PC-9 (cell line): ENCODE data around the gene GNLY. TPM values are rescaled to one million over a fixed set of nuclear protein-coding genes. Genes with fewer than 3 reads are reported as not detected.

ENCODE experiments used
- BruUV-seq: library from RNA; stranded (reverse); fragments of 400-500 nt; replicated peaks from 2 replicates; lab custom pipeline; 2021; lab: Mats Ljungman, UMichigan
- CTCF ChIA-PET: fragments of 300-600 bp; sonication (Branson Sonifier 250); formaldehyde crosslinking; loops from one replicate; lab custom pipeline; 2022; ENCODE audit warnings: antibody characterized with exemption; lab: Charles Lee
- POLR2A ChIA-PET: fragments of 300-600 bp; sonication (Branson Sonifier 250); formaldehyde crosslinking; loops from one replicate; lab custom pipeline; 2022; ENCODE audit warnings: antibody characterized with exemption; ENCODE audit not compliant: unreplicated experiment; lab: Charles Lee
- DNase-seq, 2 experiments: peaks; one replicate each; pipeline versions ENCODE4 v3.0.0 to v3.0.0-alpha.2; 2015 to 2022; ENCODE audit warnings: mixed read lengths in 1 of 2
- H2AFZ ChIP-seq: fragments of 200-600 bp; sonication (generic); 2 replicates; pipeline ENCODE4 v1.8.1; 2017; ENCODE audit warnings: antibody characterized with exemption
- H3F3A ChIP-seq: fragments of 200-600 bp; sonication (generic); 2 replicates; pipeline ENCODE4 v1.8.1; 2017; ENCODE audit warnings: antibody characterized with exemption, mild to moderate bottlenecking, low read depth; ENCODE audit not compliant: insufficient read depth
- H3K27ac ChIP-seq: fragments of 200-600 bp; sonication (generic); 2 replicates; pipeline ENCODE4 v1.6.1; 2016; ENCODE audit warnings: mixed run types
- H3K27me3 ChIP-seq: fragments of 200-600 bp; sonication (generic); 2 replicates; pipeline ENCODE4 v1.6.1; 2016; ENCODE audit warnings: low read depth, mixed run types; ENCODE audit not compliant: insufficient read depth
- H3K36me3 ChIP-seq: fragments of 200-600 bp; sonication (generic); 2 replicates; pipeline ENCODE4 v1.6.1; 2016; ENCODE audit warnings: low read depth, mixed run types
- H3K4me1 ChIP-seq: fragments of 200-600 bp; sonication (generic); replicated peaks from 2 replicates; pipeline ENCODE4 v1.6.1; 2016; ENCODE audit warnings: mixed run types; ENCODE audit not compliant: insufficient read depth
- H3K4me2 ChIP-seq: fragments of 200-600 bp; sonication (generic); 2 replicates; pipeline ENCODE4 v1.6.1; 2017; ENCODE audit warnings: mixed run types
- H3K4me3 ChIP-seq: fragments of 200-600 bp; sonication (generic); 2 replicates; pipeline ENCODE4 v1.6.1; 2016; ENCODE audit warnings: mixed run types
- H3K79me2 ChIP-seq: fragments of 200-600 bp; sonication (generic); 2 replicates; pipeline ENCODE4 v1.6.1; 2017; ENCODE audit warnings: low read depth, mixed run types
- H3K9me2 ChIP-seq: fragments of 200-600 bp; sonication (generic); 2 replicates; pipeline ENCODE4 v1.8.1; 2017; ENCODE audit warnings: mild to moderate bottlenecking; ENCODE audit not compliant: insufficient read depth
- H3K9me3 ChIP-seq: fragments of 200-600 bp; sonication (generic); 2 replicates; pipeline ENCODE4 v1.8.1; 2016; ENCODE audit warnings: low read depth; ENCODE audit not compliant: insufficient read depth
- H4K20me1 ChIP-seq: fragments of 200-600 bp; sonication (generic); 2 replicates; pipeline ENCODE4 v1.8.1; 2017; ENCODE audit not compliant: insufficient read depth
- EZH2 ChIP-seq: fragments of 200-600 bp; sonication (generic); IDR thresholded peaks from 2 replicates; pipeline ENCODE4 v1.8.0; 2017; ENCODE audit warnings: antibody characterized with exemption, low read depth
- intact Hi-C: fragments of 100-400 bp; cut with micrococcal nuclease; formaldehyde crosslinking; loops from one replicate; pipeline ENCODE4 v1.10.0; 2022; ENCODE audit not compliant: unreplicated experiment
- total RNA-seq: library from RNA; stranded (reverse); gene quantifications from 2 replicates; pipeline ENCODE4 v1.2.3, GENCODE V29; 2021
- TF ChIP-seq, protein P1 (sequence below): fragments of 200-600 bp; sonication (generic); conservative IDR thresholded peaks from 2 replicates; pipeline ENCODE4 v1.6.1; 2017; ENCODE audit warnings: mixed run types, antibody characterized with exemption, mild to moderate bottlenecking, moderate library complexity

The GNLY gene
- total RNA-seq, 1 experiment from 2014 or later, result not detected

DNA sequence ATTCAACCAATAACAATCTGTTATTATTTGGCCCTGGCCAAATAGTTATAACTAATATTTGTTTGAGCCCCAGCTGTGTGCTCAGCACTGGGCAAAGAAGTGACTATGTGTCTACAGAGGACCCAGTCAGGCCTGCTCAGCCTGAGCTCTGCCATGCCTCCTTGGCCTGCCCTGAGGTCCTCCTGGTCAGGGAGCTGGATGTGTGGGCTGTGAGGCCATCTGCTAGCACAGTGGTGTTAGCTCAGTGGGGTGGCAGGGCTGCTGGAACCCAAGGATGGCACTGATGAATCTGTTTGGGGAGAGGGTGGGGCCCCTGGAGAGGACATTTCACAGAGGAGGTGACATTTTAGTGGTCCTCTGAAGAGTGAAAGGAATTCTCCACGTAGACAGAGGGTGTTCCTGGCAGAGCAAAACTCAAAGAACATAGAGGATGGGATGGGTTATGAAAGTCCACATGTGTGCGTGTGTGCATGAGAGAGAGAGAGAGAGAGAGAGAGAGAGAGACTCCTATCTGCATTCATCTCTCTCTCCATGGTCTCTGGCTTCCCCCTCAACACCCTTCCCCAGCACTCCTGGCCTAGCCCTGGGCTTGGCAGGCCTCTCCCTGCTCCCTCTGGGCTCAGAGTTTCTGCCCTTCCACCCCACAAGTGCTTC is 38.4 kb downstream of the GNLY start:
- CTCF ChIA-PET, result no interaction called here
- Histone ChIP-seq H3K9me2 (no peaks in the 10 kb centered on the region), H3F3A (no peaks in the 10 kb centered on the region; the same call in 1 of the 2 replicates), H3K4me1 (no peaks in the 10 kb centered on the region; the same call in 1 of the 2 replicates), H2AFZ (no peak overlapping the region), H3K4me2 (no peak overlapping the region), H3K4me3 (no peak overlapping the region), H3K36me3 (no peaks in the 10 kb centered on the region), H4K20me1 (no peaks in the 10 kb centered on the region), H3K27me3 (no peaks in the 10 kb centered on the region), H3K9me3 (no peaks in the 10 kb centered on the region), H3K79me2 (no peaks in the 10 kb centered on the region), H3K27ac (no peak overlapping the region)
- intact Hi-C loops, result no loop called here
- POLR2A ChIA-PET, result no interaction called here
- no peak for DNase-seq
- no peak for TF ChIP-seq EZH2
- TF ChIP-seq, protein P1, sequence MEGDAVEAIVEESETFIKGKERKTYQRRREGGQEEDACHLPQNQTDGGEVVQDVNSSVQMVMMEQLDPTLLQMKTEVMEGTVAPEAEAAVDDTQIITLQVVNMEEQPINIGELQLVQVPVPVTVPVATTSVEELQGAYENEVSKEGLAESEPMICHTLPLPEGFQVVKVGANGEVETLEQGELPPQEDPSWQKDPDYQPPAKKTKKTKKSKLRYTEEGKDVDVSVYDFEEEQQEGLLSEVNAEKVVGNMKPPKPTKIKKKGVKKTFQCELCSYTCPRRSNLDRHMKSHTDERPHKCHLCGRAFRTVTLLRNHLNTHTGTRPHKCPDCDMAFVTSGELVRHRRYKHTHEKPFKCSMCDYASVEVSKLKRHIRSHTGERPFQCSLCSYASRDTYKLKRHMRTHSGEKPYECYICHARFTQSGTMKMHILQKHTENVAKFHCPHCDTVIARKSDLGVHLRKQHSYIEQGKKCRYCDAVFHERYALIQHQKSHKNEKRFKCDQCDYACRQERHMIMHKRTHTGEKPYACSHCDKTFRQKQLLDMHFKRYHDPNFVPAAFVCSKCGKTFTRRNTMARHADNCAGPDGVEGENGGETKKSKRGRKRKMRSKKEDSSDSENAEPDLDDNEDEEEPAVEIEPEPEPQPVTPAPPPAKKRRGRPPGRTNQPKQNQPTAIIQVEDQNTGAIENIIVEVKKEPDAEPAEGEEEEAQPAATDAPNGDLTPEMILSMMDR, result no peak
- no TSS peak for BruUV-seq

DNA sequence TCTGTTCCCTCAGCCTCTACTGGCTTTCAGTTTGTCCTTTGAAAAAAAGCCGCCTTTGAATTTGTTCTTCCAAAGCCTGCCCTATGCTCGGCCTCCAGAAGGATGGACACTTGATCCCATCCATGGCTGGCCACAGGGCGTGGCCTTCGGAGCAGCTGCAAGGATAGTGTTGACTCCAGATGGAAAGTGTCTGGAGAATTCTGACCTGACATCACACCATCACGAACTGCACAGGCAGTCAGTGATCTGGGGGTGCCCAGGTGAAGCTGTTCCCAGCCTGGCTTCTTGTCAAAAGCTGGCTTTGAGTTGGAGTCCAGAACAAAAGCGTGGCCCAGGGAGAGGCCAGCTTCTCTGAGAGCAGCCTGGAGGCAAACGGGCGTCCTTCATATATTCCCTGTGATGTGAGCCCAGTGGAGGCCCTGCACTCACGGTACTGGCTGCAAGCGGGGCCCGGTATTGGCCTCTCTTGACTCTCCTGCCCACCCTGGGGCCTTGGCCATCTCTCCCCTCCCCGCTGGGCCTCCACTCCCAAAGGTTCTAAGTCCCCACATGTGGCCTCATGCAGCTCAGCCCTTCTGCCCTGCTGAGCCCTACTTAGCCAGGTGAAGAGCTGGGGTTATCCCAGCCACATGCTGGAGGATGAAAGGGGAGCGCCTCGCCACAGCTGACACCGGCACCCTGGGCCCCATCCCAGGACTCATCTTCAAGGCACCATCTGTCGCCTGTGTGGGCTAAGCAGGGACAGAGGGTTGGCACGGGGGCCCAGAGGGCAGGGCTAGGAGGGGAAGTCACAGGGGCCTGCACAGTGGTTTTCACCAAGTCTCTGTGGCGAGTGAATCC is 39.2 kb downstream of the GNLY start:
- no peak for DNase-seq
- Histone ChIP-seq H4K20me1 (no peaks in the 10 kb centered on the region), H3K79me2 (no peaks in the 10 kb centered on the region), H3K36me3 (no peaks in the 10 kb centered on the region), H3K4me3 (no peak overlapping the region), H3F3A (no peaks in the 10 kb centered on the region; the same call in 1 of the 2 replicates), H3K4me2 (no peak overlapping the region), H3K27me3 (no peaks in the 10 kb centered on the region), H3K9me3 (no peaks in the 10 kb centered on the region), H2AFZ (no peak overlapping the region), H3K9me2 (no peaks in the 10 kb centered on the region), H3K27ac (no peak overlapping the region), H3K4me1 (no peaks in the 10 kb centered on the region; the same call in 1 of the 2 replicates)
- no peak for TF ChIP-seq EZH2
- TF ChIP-seq, protein P1, result no peak
- ChIA-PET POLR2A (no interaction called here), CTCF (no interaction called here)
- no TSS peak for BruUV-seq
- intact Hi-C loops, result no loop called here

GRCh38 chr2:85734015-85734414 is 39.9 kb downstream of the GNLY start:
- Histone ChIP-seq H3K4me1 (no peaks in the 10 kb centered on the region; the same call in 1 of the 2 replicates), H4K20me1 (no peaks in the 10 kb centered on the region), H3K27ac (no peak overlapping the region), H2AFZ (no peak overlapping the region), H3K4me3 (no peak overlapping the region), H3K9me2 (no peaks in the 10 kb centered on the region), H3K27me3 (no peaks in the 10 kb centered on the region), H3K9me3 (no peaks in the 10 kb centered on the region), H3K79me2 (no peaks in the 10 kb centered on the region), H3K4me2 (no peak overlapping the region), H3F3A (no peaks in the 10 kb centered on the region; the same call in 1 of the 2 replicates), H3K36me3 (no peaks in the 10 kb centered on the region)
- BruUV-seq, result no TSS peak
- ChIA-PET POLR2A (no interaction called here), CTCF (no interaction called here)
- intact Hi-C loops, result no loop called here
- TF ChIP-seq EZH2, result no peak
- TF ChIP-seq, protein P1, result no peak
- DNase-seq, result no peak
